MCF 10A (cell line): Measurements from ENCODE around the gene SEL1L. TPM values are rescaled to one million over a fixed set of nuclear protein-coding genes. Genes with fewer than 3 reads are reported as not detected.

Source experiments
- BruUV-seq: library from RNA; stranded (reverse); fragments of 400-500 nt; replicated peaks from 2 replicates; lab custom pipeline; 2021; lab: Mats Ljungman, UMichigan
- CTCF ChIA-PET: fragments of 300-600 bp; sonication (Branson Sonifier 250); formaldehyde crosslinking; extraction: SDS; loops from one replicate; lab custom pipeline; 2021; ENCODE audit warnings: antibody characterized with exemption, inconsistent platforms; lab: Yijun Ruan, JAX
- POLR2A ChIA-PET: fragments of 300-600, 350-650 bp; sonication (Branson Sonifier 250); formaldehyde crosslinking; extraction: SDS; loops from one replicate; lab custom pipeline; 2020; ENCODE audit warnings: antibody characterized with exemption, inconsistent platforms; lab: Yijun Ruan, JAX
- DNase-seq: peaks from one replicate; pipeline ENCODE4 v3.0.0-alpha.2; 2018; ENCODE audit not compliant: unreplicated experiment
- H3K27ac Mint-ChIP-seq: one replicate; pipeline ENCODE4 v1.8.0; 2022; ENCODE audit warnings: mild to moderate bottlenecking, low read depth, mixed read lengths; ENCODE audit not compliant: unreplicated experiment
- H3K27me3 Mint-ChIP-seq: one replicate; pipeline ENCODE4 v1.8.0; 2022; ENCODE audit warnings: mixed read lengths; ENCODE audit not compliant: insufficient read depth, unreplicated experiment
- H3K36me3 Mint-ChIP-seq: one replicate; pipeline ENCODE4 v1.8.0; 2022; ENCODE audit warnings: mild to moderate bottlenecking, moderate library complexity, mixed read lengths; ENCODE audit not compliant: insufficient read depth, unreplicated experiment
- H3K4me1 Mint-ChIP-seq: one replicate; pipeline ENCODE4 v1.8.0; 2022; ENCODE audit warnings: mixed read lengths; ENCODE audit not compliant: insufficient read depth, unreplicated experiment
- H3K4me3 Mint-ChIP-seq: one replicate; pipeline ENCODE4 v1.8.0; 2022; ENCODE audit warnings: mild to moderate bottlenecking, moderate library complexity, mixed read lengths; ENCODE audit not compliant: unreplicated experiment
- H3K9me3 Mint-ChIP-seq: one replicate; pipeline ENCODE4 v1.8.0; 2022; ENCODE audit warnings: mixed read lengths; ENCODE audit not compliant: unreplicated experiment
- intact Hi-C: fragments of 100-400 bp; cut with micrococcal nuclease; formaldehyde crosslinking; loops from 2 replicates; pipeline ENCODE4 v1.14.1; 2022
- total RNA-seq: library from RNA; stranded (reverse); gene quantifications from 2 replicates; pipeline ENCODE4 v1.2.3, GENCODE V29; 2022
- TF ChIP-seq, protein P1 (sequence below): fragments of 200-600 bp; IDR thresholded peaks from one replicate; pipeline ENCODE4 v1.8.0; 2022; ENCODE audit warnings: antibody characterized with exemption, mild to moderate bottlenecking; ENCODE audit not compliant: unreplicated experiment

SEL1L gene
- total RNA-seq, 1 experiment from 2014 or later = 152 TPM

GRCh38 chr14:81571437-81571836, 37.8 kb upstream of the SEL1L start:
- Mint-ChIP-seq H3K4me1 (peaks cover 6% of the 10 kb centered on the region), H3K27ac (no peak overlapping the region), H3K27me3 (peaks cover 58% of the 10 kb centered on the region), H3K9me3 (no peaks in the 10 kb centered on the region), H3K36me3 (no peaks in the 10 kb centered on the region), H3K4me3 (no peak overlapping the region)
- POLR2A ChIA-PET = no interaction called here
- TF ChIP-seq, protein P1, sequence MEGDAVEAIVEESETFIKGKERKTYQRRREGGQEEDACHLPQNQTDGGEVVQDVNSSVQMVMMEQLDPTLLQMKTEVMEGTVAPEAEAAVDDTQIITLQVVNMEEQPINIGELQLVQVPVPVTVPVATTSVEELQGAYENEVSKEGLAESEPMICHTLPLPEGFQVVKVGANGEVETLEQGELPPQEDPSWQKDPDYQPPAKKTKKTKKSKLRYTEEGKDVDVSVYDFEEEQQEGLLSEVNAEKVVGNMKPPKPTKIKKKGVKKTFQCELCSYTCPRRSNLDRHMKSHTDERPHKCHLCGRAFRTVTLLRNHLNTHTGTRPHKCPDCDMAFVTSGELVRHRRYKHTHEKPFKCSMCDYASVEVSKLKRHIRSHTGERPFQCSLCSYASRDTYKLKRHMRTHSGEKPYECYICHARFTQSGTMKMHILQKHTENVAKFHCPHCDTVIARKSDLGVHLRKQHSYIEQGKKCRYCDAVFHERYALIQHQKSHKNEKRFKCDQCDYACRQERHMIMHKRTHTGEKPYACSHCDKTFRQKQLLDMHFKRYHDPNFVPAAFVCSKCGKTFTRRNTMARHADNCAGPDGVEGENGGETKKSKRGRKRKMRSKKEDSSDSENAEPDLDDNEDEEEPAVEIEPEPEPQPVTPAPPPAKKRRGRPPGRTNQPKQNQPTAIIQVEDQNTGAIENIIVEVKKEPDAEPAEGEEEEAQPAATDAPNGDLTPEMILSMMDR = no peak
- no peak for DNase-seq
- intact Hi-C loops = no loop called here
- CTCF ChIA-PET = interaction anchor here (1.0 kb wide), 1 partner anchor 8 kb away, joined by 5 read pairs; no protein-coding TSS in a partner anchor
- no TSS peak for BruUV-seq

DNA sequence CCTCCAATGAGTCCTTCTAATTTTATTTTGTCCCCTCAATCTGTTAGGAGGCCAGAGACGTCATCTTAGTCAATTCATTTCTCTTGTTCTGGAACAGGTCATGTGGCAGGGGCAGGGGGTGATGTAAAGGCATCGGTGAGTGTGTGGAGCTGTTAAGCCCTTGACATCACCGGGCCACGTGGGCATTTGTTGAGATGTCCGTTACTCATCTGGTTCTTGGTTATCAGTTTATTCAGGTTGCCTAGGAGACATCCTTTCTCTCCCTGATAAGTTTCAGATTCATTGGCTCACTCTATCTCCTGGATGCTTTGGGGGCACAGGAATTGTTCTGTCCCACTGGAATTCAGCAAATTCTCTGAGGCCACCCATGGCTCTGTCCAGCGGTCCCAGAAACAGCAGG, 33.6 kb upstream of the SEL1L start:
- peaks cover 6% of the 10 kb centered on the region for H3K4me1 Mint-ChIP-seq
- H3K4me3 Mint-ChIP-seq = no peak overlapping the region
- no peaks in the 10 kb centered on the region for H3K9me3 Mint-ChIP-seq
- ChIA-PET CTCF (interaction anchor here (0.7 to 2.2 kb wide), 9 partner anchors 12 to 1285 kb away, joined by 3 to 8 read pairs (median 4); no protein-coding TSS in a partner anchor), POLR2A (interaction anchor here (1.2 kb wide), 1 partner anchor 10 kb away, joined by 3 read pairs; no protein-coding TSS in a partner anchor)
- no peaks in the 10 kb centered on the region for H3K36me3 Mint-ChIP-seq
- no TSS peak for BruUV-seq
- H3K27ac Mint-ChIP-seq = no peak overlapping the region
- TF ChIP-seq, protein P1 = no peak
- intact Hi-C loops = loop anchor here (2.0 to 5.0 kb wide), 2 partner anchors 57 to 135 kb away; no protein-coding TSS in a partner anchor
- no peak for DNase-seq
- H3K27me3 Mint-ChIP-seq = peaks cover 31% of the 10 kb centered on the region

GRCh38 chr14:81565441-81566290, 32.0 kb upstream of the SEL1L start:
- ChIA-PET CTCF (interaction anchor here (0.5 to 2.5 kb wide), 43 partner anchors 9 to 1906 kb away, joined by 3 to 10 read pairs (median 4); no protein-coding TSS in a partner anchor), POLR2A (interaction anchor here (0.5 to 0.7 kb wide), 4 partner anchors 11 to 1050 kb away, joined by 3 read pairs; no protein-coding TSS in a partner anchor)
- H3K9me3 Mint-ChIP-seq = no peaks in the 10 kb centered on the region
- no peak overlapping the region for H3K27ac Mint-ChIP-seq
- H3K27me3 Mint-ChIP-seq = peaks cover 31% of the 10 kb centered on the region
- DNase-seq = peak; percentile 48
- TF ChIP-seq, protein P1 = peak; percentile 60
- H3K4me1 Mint-ChIP-seq = peaks cover 6% of the 10 kb centered on the region
- no TSS peak for BruUV-seq
- no peaks in the 10 kb centered on the region for H3K36me3 Mint-ChIP-seq
- no peak overlapping the region for H3K4me3 Mint-ChIP-seq
- intact Hi-C loops = loop anchor here (1.0 to 5.0 kb wide), 3 partner anchors 59 to 425 kb away; no protein-coding TSS in a partner anchor

- POLR2A ChIA-PET = interaction anchor here (0.6 kb wide), 1 partner anchor 1538 kb away, joined by 3 read pairs; no protein-coding TSS in a partner anchor
- no peak for DNase-seq
- Mint-ChIP-seq H3K36me3 (no peaks in the 10 kb centered on the region), H3K27ac (no peak overlapping the region), H3K9me3 (no peaks in the 10 kb centered on the region), H3K4me1 (peaks cover 6% of the 10 kb centered on the region), H3K4me3 (no peak overlapping the region), H3K27me3 (peaks cover 7% of the 10 kb centered on the region)
- no TSS peak for BruUV-seq
- intact Hi-C loops = no loop called here
- CTCF ChIA-PET = interaction anchor here (0.7 to 0.8 kb wide), 2 partner anchors 9 to 56 kb away, joined by 4 to 5 read pairs; no protein-coding TSS in a partner anchor
- TF ChIP-seq, protein P1 = no peak
Measured at GRCh38 chr14:81562818-81563217, 29.2 kb upstream of the SEL1L start.
